ES-I3 (cell line): ENCODE measurements around the gene PARVB.

ENCODE experiments used
- H3K36me3 ChIP-seq: 2 replicates; pipeline ENCODE4 v1.6.1; 2013; ENCODE audit warnings: mild to moderate bottlenecking, low read length, control low read depth, moderate library complexity; ENCODE audit not compliant: insufficient read depth
- H3K4me1 ChIP-seq: 2 replicates; pipeline ENCODE4 v1.6.1; 2013; ENCODE audit warnings: mild to moderate bottlenecking, control low read depth, low read length; ENCODE audit not compliant: insufficient read depth
- H3K9ac ChIP-seq: 2 replicates; pipeline ENCODE4 v1.6.1; 2013; ENCODE audit warnings: low read depth, mild to moderate bottlenecking, low read length, moderate library complexity
- H3K9me3 ChIP-seq: 2 replicates; pipeline ENCODE4 v1.6.1; 2013; ENCODE audit warnings: mild to moderate bottlenecking, low read length, moderate library complexity; ENCODE audit not compliant: control insufficient read depth, insufficient read depth

PARVB gene

DNA sequence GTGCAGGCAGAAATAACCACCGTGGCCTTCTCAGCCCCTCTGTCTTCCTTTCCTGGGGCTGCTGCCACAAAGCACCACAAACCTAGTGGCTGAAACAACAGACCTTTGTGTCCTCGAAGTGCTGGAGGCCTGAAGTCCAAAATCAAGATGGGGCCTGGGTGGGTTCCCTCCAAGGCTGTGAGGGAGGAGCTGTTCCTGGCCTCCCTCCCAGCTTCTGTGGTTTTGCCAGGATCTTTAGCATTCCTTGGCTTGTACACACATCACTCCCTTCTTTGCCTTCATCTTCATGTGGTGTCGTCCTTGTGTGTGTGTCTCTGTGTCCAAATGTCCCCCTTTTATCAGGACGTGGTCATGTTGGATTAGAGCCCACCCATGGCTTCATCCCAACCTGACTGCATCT, 127.6 kb downstream of the PARVB start:
- Histone ChIP-seq H3K36me3 (0 out of 2 replicates have a peak, but pooled peaks cover 2% of the 10 kb centered on the region), H3K9me3 (no peaks in the 10 kb centered on the region), H3K4me1 (peaks cover 21% of the 10 kb centered on the region), H3K9ac (no peak overlapping the region)

- Histone ChIP-seq H3K4me1 (peaks cover 19% of the 10 kb centered on the region), H3K9ac (no peak overlapping the region), H3K36me3 (0 out of 2 replicates have a peak, but pooled peaks cover 2% of the 10 kb centered on the region), H3K9me3 (no peaks in the 10 kb centered on the region)
These were observed 129.6 kb downstream of the PARVB start for GRCh38 chr22:44153710-44154109.

DNA sequence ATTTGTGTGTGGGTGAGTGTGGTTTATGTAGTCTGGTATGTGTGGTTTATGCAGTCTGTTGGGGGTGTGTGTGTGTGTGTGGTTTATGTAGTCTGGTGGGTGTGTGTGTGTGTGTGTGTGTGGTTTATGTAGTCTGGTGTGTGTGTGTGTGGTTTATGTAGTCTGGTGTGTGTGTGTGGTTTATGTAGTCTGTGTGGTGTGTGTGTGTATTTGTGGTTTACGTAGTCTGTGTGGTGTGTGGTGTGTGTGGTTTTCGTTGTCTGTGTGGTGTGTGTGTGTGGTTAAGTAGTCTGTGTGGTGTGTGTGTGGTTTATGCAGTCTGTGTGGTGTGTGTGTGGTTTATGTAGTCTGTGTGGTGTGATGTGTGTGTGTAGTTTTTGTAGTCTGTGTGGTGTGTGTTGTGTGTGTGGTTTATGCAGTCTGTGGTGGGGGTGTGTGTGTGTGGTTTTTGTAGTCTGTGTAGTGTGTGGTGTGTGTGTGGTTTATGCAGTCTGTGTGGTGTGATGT, 130.4 kb downstream of the PARVB start:
- no peak overlapping the region for H3K9ac ChIP-seq
- no peaks in the 10 kb centered on the region for H3K9me3 ChIP-seq
- H3K36me3 ChIP-seq: 0 out of 2 replicates have a peak, but pooled peaks cover 2% of the 10 kb centered on the region
- peaks cover 14% of the 10 kb centered on the region for H3K4me1 ChIP-seq

DNA sequence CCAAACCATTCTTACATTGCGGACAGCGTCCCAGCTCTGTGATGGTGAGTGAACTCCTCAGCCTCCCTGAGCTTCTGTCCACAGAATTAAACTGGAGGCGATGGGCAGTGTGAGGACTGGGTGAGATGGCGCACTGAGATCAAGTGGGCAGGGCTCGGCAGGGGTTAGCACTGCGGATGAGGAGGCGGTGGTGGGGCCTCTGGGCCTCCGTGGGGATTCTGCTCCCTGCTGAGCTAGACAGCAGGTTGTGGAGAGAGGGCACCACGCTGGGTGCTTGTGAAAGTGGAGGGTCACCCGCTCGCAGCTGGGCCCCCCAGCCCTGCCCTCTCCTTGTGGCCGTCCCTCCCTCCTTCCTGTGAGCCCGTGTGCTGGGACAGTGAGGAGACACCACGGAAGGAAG, 131.0 kb downstream of the PARVB start:
- H3K9ac ChIP-seq: no peak overlapping the region
- 0 out of 2 replicates have a peak, but pooled peaks cover 2% of the 10 kb centered on the region for H3K36me3 ChIP-seq
- H3K4me1 ChIP-seq: peaks cover 14% of the 10 kb centered on the region
- no peaks in the 10 kb centered on the region for H3K9me3 ChIP-seq

GRCh38 chr22:44157916-44158618, 134.0 kb downstream of the PARVB start:
- no peak overlapping the region for H3K9ac ChIP-seq
- peaks cover 14% of the 10 kb centered on the region for H3K4me1 ChIP-seq
- 0 out of 2 replicates have a peak, but pooled peaks cover 2% of the 10 kb centered on the region for H3K36me3 ChIP-seq
- H3K9me3 ChIP-seq: no peaks in the 10 kb centered on the region

DNA sequence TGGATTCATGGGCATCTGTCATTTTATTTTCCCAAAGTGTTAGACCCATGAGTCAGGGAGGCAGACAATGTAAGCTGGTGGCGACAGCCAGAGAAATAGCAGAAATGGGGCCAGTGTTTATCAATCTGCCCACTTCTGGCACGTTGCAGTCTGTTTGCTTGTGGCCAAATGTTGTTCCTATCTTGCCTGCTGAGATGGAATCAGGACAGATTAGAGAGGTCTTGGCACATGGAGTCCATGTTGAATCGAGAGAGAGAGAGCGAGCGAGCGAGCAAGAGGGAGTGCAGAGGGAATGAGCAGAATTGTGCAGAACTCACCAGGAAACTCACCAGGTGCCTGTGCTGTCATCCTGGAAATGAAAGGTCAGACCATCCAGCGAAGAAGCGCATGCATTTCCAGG, 134.7 kb downstream of the PARVB start:
- Histone ChIP-seq H3K9ac (no peak overlapping the region), H3K4me1 (peaks cover 14% of the 10 kb centered on the region), H3K36me3 (no peaks in the 10 kb centered on the region), H3K9me3 (no peaks in the 10 kb centered on the region)

DNA sequence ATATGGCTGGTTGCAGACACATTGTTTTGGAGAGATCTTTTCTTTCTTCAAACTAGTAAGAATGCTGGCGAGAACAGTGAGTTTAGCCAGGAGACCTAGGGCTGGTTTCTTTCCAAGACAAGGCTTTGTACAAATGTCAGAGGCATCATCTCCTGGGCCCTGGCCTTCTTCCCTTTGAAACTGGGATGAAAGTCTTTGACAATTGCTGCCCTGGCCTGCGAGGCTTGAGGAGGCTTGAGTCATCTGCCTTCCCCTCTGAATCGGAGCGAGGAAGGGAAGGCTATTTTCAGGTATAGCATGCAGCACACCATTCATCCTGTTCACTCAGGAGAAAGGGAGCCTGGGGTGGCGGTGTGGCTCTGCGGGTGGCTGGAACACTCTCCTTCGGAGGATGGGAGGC, 135.1 kb downstream of the PARVB start:
- peaks cover 14% of the 10 kb centered on the region for H3K4me1 ChIP-seq
- H3K9me3 ChIP-seq: no peaks in the 10 kb centered on the region
- no peaks in the 10 kb centered on the region for H3K36me3 ChIP-seq
- no peak overlapping the region for H3K9ac ChIP-seq

- Histone ChIP-seq H3K9ac (no peak overlapping the region), H3K9me3 (no peaks in the 10 kb centered on the region), H3K4me1 (peaks cover 14% of the 10 kb centered on the region), H3K36me3 (no peaks in the 10 kb centered on the region)
These were observed 135.7 kb downstream of the PARVB start for GRCh38 chr22:44159811-44160210.

DNA sequence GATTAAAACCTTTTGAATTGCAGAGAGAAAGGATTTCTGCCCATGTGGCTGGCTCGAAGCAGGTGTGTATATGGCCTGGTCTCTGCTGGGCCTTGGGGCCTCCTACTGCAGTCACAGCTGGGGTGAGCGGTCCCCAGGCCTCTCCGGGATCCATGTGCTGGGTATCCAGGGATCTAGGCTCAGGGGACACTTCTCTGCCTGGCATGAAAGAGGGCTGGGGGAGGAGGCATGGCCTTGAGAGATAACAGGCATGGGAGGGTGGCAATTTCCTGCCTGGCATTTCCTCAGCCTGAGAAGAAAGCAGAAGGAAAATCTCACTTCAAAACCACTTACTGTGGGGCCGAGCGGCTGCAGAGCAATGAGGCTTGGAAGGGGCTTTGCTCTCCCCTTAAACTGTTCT, 136.3 kb downstream of the PARVB start:
- Histone ChIP-seq H3K9me3 (no peaks in the 10 kb centered on the region), H3K36me3 (no peaks in the 10 kb centered on the region), H3K4me1 (peaks cover 14% of the 10 kb centered on the region), H3K9ac (no peak overlapping the region)

DNA sequence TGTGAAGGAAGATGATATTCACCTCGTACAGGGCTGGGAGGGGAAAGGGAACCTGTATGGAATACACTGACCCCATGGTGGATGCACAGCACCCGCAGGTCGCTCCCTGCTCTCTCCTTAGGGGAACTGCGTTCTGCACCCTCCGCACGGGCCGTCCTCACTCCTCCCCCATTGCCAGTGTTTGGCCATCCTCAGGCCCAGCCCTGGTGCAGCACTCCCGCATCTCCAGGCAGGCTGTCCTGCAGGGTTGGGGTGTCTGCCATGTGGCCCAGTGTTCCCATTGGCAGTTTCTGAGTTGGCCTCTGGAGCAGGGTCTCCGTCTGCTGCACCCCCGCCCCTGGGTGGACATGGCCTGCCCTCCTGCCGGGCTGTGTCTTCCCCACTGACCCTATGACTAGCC, 137.6 kb downstream of the PARVB start:
- H3K36me3 ChIP-seq: no peaks in the 10 kb centered on the region
- H3K9ac ChIP-seq: no peak overlapping the region
- peaks cover 15% of the 10 kb centered on the region for H3K4me1 ChIP-seq
- H3K9me3 ChIP-seq: no peaks in the 10 kb centered on the region

DNA sequence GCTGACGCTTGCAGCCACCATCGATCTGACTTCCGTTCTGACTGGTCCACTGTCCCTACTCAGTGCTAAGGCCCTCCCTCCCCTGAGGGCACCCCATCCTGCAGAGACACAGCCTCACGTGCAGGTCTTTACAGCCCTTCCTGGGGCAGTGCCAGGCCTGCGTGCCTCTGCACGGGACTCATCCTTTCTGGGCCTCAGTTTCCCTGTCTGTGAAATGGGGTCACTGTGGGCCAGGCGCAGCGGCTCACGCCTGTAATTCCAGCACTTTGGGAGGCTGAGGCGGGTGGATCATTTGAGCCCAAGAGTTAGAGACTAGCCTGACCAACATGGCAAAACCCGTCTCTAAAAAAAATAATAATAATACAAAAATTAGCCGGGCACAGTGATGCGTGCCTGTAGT, 138.9 kb downstream of the PARVB start:
- peaks cover 14% of the 10 kb centered on the region for H3K4me1 ChIP-seq
- H3K9ac ChIP-seq: no peak overlapping the region
- no peaks in the 10 kb centered on the region for H3K36me3 ChIP-seq
- no peaks in the 10 kb centered on the region for H3K9me3 ChIP-seq

DNA sequence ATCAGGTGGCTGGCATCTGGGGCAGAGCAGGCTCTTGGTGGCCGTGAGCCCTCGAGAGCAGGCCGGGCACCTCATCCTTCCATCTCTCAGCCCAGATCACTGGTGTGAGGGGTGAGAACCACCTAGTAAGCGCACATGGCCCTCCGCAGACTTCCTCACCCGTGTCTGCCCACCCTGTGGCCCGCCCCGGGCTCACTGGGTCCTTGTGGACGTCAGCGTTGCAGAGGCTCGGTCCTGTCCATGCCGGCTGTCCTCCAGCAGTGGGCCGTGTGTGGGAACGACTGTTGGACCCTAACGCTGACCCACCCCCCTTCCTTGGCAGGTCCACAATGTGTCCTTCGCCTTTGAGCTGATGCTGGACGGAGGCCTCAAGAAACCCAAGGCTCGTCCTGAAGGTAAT, 139.4 kb downstream of the PARVB start:
- H3K9me3 ChIP-seq: no peaks in the 10 kb centered on the region
- peaks cover 8% of the 10 kb centered on the region; the same call in 1 of the 2 replicates for H3K4me1 ChIP-seq
- H3K9ac ChIP-seq: no peak overlapping the region
- no peaks in the 10 kb centered on the region for H3K36me3 ChIP-seq

DNA sequence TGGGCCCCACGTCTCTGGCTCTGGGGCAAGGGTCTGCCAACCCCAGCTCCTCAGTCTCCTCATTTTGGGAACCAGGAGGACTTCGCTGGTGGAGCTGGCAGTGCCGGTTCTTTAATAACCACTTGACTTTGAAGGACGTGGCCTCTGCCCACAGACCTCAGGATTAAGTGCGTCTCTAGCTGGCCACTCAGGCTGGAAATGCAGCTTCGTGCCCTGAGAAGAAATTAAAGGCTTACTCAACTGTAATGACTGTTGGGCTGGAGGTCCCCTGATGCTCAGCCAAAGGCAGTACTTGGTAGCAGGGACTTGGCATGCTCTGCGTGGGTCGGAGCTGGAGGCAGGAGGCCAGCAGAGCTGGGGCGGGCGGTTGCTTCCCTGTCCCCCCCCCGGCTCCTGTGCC, 139.9 kb downstream of the PARVB start:
- Histone ChIP-seq H3K4me1 (0 out of 2 replicates have a peak, but pooled peaks cover 3% of the 10 kb centered on the region), H3K9me3 (no peaks in the 10 kb centered on the region), H3K36me3 (no peaks in the 10 kb centered on the region), H3K9ac (no peak overlapping the region)

GRCh38 chr22:44165286-44165874, 141.3 kb downstream of the PARVB start:
- Histone ChIP-seq H3K4me1 (0 out of 2 replicates have a peak, but pooled peaks cover 3% of the 10 kb centered on the region), H3K36me3 (no peaks in the 10 kb centered on the region), H3K9me3 (no peaks in the 10 kb centered on the region), H3K9ac (no peak overlapping the region)
